Amniotic stem cell (primary cell): Measurements from ENCODE around the gene GABRP.
"Not testable (repeated sequence)": the region's sequence is repeated elsewhere in the genome, so short reads cannot be mapped to it uniquely, and the experiment has no call there.

Source experiments
- DNase-seq: peaks from one replicate; lab custom pipeline; 2025; lab: John Stamatoyannopoulos, UW

The GABRP gene

DNA sequence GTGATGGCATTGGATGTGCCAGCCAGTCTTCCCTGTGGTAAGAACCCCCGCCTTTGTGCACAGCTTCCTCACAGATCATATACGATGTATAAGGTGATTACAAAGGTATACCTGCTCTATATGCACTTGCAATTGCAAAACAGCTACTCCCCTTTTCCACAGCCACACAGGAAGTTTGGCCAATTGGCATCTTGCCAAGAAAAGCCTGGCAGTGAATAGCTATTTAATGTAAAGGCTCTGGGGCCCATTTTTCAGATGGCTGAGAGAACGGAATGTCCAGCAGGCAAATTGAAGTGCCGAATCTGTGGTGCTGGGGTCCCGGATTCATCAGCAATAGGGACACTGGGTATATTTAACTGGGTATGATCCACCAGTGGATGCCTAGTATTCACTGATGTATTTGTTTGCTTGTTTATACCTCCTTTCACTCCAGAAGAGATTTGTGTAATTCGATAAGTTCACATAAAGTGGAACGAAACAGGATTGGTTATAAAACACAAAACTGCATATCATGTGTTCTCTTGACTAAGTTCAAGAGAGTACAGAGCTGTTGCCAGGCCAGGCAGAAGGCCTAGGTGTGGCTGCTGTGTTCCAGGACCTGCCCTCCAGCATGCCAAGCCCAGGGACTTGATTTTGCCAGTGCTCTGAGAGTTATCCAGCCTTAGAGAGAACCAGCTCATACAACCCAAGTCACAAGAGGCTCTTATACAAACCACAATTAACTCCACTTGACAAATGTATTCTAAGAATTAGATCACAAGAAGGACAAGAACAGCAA, 27.7 kb upstream of the GABRP start:
- DNase-seq = no peak

DNA sequence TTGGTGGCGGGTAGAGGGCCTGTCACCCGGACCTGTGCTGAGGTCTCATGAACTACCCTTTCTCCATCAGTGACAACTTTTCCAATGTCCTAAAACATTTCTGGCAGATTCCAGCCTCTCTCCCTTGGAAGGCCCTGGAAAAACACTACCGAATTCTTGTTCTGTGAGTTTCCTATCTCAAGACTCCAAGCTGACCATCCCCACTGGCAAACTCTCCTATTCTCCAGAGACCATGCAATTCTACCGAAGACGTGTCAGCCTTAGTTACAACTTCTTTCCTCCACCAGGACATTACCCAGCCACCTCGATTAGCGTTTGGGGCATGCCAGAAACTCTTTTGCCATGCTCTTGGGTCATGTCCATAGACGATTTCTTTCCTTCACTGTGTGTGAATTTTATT, 26.8 kb upstream of the GABRP start:
- DNase-seq = no peak

DNA sequence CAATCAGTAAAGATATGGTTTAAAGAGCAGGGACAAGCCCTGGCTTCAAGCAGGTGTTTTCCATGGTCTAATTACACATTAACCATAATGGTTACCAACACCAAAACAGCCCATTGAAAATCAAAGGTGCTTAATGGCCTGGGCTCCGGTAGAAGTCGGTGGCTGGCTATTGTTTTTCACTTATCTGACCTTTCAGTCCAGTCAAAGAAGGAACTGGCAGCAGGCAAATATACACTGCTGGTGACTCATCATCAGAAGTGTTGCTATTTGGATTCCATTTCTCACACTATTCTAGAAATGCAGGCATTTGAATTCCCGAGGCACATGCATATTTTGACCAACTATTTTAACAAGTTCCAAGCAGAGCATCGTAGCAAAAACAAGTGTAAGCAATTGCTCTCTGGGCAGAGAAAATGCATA, 26.3 kb upstream of the GABRP start:
- no peak for DNase-seq

DNA sequence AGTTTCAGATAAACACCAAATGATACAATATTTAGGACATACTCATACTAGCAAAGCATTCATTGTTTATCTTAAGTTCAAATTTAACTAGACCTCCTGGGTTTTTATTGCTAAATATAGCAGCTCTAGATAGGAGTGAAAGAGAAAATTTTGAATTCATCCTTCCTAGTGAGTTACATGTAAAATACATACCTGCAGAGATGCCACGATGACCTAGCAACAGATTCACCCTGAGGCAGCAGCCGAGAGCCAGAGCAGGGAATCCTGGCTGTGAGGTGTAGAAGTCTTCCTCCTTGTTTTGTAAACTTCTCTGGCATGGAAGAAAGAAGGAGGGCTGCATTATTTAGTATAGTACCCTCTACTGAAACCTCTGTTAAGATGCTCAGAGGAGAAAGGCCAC, 25.9 kb upstream of the GABRP start:
- no peak for DNase-seq

DNA sequence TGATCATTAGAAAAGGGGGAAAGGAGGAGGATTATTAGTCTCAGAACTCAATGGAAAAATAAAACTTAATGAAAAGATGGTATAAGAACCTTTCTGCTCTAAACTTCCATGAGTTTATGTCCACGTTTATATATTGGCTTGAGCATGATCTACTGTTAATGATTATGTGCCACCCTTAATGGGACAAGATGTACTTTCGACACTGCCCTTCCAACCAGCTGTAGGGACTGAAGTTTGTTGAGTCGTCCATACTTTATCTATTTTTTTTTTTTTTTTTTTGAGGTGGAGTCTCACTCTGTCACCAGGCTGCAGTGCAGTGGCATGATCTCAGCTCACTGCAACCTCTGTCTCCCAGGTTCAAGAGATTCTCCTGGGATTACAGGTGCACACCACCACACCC, 25.0 kb upstream of the GABRP start:
- no peak for DNase-seq

DNA sequence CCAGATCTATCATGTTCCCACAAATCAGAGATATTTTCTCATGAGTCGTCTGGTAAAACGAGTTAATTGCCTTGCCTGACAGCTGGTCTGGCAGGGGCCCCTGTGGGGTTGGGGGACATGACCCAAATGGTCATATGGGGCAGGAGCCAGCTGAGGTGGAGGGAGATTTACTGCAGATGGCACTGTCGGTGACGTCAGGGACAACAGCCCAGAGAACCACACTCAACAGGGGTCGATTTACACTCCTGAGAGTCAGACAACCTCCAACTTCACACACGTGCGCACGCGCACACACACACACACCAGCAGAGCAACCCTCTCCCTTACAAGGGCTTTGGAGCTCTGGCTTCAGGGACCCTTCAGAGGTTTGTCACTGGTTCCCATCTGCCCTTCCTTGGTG, 23.4 kb upstream of the GABRP start:
- no peak for DNase-seq

DNA sequence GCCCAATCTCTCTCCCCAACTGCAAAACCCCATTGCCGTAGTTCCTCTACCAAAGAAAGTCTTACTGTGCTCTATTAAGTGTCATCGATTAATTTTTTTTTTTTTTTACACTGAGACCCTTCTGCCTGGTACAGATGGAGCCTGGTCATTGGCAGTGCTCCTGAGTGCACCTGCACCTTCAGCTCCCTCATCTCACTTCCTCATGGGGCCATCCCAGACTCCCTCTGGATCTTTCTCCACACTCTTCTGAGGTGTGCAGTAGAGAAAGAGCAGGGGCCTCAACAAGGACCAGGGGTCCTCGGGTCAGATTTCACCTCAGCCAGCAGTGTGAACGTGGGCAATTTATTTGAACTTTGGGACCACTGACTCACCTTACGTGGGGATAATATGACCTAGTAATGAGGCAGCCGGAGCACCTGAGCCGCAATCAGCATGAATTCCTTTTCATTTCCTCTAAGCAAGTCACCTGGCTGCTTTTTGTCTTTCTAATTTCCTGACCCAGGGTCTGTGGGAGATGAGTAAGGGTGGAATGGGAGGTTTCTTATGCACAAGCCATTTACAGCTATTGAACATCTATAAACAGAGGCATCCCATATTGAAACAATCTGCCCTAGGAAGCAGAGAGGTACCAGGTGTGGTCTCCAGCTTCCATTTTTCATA, 22.3 kb upstream of the GABRP start:
- DNase-seq = no peak

DNA sequence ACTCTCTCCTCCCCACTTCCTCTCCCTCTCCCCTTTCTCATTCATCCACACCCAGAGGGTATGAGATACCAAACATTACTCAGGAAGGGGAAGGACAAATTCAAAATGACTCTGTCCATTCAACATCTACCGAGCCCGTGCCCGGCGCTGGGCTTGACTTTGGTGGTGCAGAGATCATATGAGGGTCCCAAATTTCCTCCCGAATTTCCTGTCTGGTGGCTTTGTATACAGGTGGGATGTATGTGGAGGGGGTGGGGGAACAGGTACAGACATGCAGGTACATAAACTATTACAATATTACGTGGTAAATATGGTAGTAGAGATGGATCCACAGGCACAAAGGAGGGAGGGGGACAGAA, 21.8 kb upstream of the GABRP start:
- no peak for DNase-seq

DNA sequence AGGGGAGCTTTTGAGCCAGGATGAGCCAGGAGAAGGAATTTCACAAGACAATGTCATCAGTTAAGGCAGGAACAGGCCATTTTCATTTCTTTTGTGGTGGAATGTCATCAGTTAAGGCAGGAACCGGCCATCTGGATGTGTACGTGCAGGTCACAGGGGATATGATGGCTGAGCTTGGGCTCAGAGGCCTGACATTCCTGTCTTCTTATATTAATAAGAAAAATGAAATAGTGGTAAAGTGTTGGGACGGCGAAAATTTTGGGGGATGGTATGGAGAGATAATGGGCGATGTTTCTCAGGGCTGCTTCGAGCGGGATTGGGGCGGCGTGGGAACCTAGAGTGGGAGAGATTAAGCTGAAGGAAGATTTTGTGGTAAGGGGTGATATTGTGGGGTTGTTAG, 21.2 kb upstream of the GABRP start:
- not testable (repeated sequence) for DNase-seq

DNA sequence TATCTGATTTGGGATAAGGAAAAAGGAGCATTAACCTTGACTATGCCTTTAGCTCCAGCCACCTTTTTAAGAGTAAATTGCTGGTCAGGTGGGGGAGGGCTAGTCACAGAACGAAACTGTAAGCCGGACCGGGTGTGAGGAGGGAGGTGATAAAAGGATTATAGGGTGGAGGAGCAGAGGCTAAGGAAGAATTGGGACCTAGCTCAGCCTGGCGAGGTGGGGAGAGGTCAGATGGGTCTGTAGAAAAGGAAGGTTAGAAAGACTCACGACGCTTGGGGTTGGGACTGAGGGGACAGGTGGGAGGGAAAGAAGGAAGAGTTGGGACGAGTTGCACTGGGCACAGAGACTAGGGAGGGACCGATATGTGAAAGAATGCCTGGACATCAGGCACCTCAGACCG, 17.7 kb upstream of the GABRP start:
- DNase-seq = not testable (repeated sequence)

DNA sequence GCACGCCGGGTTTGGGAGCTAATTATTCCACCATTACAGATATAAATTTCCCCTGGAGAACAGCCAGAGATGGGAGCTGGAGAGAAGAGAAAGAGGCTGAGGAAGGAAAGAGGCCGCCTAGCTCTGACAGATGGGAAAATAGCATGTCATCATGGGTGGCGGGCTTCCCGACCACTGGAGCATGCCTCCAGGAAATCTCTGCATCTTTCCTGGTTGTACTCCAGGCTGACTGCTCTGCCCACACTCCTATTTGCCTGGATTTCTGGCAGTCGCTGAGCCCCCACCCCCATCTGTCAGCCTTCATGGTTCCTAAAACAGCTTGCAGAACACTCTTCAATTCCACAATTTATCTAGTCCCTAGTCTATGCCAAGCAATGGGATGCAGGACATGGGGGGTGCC, 14.3 kb upstream of the GABRP start:
- DNase-seq = no peak

DNA sequence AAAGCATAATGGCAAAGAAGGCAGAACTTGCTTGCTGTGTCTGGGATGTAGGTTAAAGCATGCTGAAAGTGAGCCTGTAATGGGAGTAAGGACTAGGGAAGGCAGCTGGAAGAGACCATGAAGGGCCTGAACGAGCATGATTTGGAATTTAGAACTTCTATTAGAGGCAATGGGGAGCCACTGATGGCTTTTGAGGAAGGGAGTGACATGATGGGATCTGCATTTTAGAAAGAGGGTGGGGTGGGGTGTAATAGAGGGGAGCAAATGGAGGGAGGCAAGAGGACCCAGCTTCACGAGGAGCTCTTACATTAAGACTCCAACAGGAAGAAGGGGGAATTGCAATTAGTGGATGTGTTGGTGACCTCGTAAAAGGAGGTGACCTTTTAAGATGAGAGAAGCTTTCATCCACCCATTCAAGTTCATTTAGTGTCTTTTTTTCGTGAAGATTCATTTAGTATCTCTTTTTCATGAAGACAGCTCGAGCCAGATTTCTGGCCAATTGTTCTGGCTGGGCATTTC, 13.6 kb upstream of the GABRP start:
- DNase-seq = no peak

DNA sequence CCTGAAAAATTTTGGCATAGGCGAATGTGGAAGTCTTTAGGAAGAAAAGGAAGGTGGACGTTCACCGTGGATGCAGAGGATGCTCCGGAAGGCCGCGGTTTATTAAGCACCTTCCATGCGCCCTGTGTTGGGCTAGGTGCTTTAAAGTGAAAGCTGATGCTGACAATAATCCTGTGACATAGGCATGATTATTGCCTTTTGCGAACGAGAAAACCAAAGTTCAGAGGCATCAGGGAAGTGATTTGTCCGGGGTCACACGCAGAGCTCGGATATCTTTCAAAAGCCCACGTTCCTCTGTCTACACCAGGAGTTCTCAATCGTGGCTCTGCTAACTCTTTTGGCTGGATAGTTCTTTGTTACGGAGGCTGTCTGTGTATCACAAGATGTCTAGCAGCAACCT, 12.0 kb upstream of the GABRP start:
- no peak for DNase-seq

DNA sequence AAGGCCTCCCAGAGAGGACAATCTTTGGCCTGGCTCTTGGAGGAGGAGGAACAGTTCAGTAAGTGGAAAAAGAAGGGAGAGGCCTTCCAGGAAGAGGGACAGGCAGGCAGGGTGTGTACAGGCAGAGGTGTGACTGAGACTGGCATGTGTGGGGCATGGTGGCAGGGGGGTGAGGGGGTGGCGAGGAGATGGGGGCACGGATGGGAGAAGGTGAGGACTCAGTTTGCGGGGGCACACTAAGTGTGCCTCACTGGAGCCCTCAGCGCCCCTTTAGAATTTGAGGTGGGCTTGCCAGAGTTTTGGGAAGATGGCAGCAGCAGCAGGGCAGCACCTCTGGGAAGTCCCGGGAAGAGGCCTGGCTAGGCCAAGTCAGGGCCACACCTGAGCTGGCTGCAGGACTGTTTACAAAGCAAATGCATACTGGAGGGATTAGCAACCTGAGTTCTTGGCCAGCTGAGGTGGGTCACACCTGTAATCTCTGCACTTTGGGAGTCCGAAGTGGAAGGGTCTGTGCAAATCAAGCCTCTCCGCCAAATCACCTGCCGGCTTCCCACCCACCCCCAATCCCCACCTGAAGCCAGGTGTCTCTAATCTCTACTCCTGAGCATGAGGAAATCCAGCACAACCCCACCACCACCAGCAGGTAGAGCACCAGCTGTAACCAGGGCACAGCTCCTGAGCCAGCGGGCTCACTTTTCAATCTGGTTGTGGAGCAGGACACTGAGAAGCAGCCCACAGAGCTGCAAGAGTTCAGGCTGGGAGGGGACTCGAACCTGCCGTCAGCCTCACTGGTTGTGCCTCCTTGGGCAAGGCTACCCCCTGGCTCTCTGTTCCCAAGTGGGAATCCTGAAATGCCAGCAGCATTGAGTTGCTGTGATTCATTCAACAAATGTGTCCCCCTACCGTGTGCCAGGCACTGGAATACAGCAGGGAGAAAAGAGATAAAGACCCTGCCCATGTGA, 10.2 kb upstream of the GABRP start:
- DNase-seq = no peak

DNA sequence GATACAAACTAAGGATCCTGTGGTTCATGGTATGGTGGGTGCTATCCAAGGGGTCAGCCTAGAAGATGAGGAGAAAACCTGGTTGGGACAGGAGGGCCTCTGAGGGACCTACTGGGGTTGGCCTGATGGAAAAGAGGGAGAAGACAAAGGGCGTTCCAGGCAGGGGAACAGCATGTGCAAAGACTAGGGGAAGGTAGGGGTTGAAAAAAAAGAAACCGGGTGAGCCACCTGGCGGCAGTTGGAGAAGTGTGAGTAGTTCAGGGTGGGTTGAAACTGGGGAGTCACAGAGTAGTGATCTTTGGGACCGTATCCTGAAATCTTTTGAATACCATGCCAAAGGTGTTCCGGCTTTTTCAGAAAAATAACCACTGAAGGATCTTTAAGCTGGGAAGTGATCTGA, 8.7 kb upstream of the GABRP start:
- DNase-seq = no peak

DNA sequence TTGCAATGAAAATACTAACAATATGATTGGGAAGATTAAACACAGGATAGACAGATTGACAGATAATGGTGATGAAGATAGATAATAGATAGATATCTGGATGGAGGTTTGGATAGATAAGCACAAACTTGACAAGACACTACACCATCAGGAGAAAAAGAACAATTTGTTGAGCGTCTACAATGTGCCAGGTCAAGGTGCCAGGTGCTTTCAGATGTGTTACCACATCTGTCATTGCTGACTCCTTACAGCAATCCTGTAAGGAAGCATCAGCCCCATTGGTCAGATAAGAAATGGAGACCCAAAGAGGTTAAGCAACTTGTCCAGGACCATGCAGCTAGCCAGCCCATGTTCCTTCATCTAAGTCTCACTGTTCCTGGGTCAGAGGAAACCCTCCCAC, 1.6 kb upstream of the GABRP start:
- DNase-seq = no peak

DNA sequence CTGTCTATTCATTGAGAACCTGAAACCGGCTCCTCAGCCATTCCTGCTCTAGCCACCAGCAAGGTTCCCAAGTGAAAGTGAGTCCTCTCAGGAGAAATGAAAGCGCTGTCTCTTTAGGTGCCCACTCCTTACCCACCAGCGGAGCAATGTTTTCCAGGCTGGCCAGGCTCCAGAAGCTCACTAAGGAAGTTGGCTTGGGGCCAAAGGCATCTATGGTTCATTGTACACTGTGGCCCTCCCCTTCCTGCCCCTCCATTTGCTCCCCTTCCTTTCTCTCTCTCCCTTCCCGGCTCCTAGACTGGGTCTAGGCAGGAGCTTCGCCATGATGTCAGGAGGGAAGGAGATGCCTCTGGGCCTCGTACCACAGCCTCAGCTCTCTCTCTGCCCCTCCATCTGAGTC, 1.1 kb upstream of the GABRP start:
- no peak for DNase-seq

DNA sequence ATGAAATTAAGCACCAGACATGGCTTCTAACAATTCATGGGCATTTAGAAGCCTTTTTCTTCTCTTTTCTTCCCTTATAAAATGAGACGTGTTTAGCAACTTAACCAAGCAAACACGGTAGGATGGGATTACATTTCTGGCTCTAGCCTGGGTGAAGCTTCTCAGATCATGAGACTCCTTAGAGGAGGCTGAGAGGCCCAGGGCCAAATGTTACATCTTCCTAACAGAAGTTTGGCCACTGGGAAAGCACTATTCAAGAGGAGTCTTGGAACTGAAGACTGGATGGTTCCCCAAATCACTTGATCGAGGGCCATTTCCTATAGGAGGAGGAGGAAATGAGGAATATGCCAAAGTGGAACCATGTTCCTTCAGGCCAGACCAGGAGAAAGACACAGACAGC, 1.9 kb downstream of the GABRP start:
- DNase-seq = no peak

DNA sequence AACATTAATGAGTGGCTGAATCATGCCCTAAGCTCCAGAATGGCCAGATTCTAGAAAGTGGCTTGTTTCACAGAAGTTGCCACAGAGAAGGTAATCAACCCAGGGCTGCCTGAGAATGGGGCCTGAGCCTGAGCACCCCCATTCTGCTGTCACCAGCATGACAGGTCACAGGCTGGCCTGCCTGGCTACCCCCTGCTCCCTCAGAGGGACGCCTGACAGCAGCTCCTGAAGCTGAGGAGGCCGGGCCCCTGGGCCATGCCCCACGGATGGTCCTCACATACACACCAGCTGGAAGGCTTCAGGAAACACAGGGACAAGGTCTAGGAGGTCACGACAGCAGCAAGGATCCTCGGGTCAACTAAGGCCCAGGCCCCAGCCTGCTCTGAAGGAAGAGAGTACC, 3.7 kb downstream of the GABRP start:
- DNase-seq = no peak

DNA sequence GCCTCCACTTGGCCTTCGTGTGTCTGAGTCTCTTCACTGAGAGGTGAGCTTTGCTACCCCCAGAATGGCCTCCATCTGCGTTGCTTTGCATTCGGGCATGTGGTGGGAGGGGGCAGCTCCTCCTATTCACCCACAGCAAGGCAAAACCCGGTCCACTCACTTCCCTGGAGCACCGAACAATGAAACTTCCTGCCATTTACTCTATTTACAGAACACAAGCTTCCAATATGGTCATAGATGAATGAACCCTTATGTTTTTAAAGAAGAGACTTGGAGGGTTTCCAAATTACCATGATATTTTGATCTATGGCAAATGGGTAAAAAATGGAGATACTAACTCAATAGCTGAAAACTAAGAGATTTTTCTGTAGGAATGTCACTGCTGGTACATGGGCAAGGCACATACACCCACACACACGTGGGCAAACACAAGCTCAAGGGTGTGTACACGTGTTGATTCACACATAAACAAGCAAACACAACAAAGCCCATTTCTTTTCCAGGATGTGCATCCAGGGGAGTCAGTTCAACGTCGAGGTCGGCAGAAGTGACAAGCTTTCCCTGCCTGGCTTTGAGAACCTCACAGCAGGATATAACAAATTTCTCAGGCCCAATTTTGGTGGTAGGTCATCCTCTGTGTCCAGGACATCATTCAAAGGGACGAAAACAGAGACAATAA, 5.2 kb downstream of the GABRP start:
- DNase-seq = no peak

DNA sequence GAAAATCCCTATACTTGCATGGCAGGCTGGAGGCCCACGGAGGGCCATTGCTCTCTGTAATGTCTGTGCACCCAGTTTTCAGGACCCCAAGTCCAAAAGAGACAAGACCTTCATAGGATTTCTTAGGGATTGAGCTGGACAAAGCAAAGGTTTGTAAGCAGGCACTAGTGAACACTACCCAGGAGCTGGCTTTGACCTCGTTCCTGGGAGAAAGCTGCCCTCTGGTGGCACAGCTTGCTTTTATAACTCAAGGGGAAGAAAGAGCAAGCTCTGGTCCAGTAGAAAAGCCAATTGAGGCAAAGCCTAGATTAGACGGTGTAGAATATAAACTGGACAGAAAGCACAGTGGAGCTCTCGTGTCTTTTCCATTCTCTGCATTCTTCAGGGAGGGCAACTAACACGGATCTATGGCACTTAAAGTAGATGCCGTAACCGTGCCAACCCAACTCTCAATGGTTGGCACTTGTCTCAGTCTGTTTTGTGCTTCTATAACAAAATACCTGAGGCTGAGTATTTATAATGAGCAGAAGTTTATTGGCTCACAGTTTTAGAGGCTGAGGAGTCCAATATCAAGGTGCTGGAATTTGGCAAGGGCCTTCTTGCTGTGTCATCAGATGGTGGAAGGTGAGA, 7.9 kb downstream of the GABRP start:
- peak; percentile 59 for DNase-seq

DNA sequence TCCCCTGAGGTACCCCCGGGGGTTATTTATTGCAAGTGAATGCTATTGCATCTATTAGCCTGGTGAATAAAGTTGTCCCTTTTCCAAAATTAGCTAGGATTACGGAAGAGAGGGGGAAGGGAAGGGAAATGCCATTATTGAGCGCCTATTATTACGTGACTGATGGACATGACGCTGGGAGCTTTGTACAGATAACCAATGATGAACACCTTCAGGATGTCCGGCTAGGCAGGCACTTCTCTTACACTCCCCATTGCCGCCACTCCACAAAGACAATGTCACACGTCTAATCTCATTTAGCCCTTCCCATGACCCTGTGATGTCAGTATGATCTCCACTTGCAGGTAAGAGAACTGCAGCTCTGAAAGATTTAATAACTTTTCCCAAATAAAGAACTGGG, 9.4 kb downstream of the GABRP start:
- DNase-seq = no peak
